HG03354 (cell line): ENCODE data around the gene HHATL.

Source experiments
- ATAC-seq: cut with Tn5 transposase; IDR thresholded peaks from one replicate; pipeline ENCODE4 v1.9.1; 2021; ENCODE audit warnings: mild to moderate bottlenecking; ENCODE audit not compliant: unreplicated experiment, poor library complexity, severe bottlenecking

Gene HHATL

GRCh38 chr3:42702066-42702951 lies at the start of gene HHATL:
TSS of gene HHATL (minus strand) at chr3:42702798. CDS start at chr3:42700826, 1,972 bp downstream.
- no peak for ATAC-seq

DNA sequence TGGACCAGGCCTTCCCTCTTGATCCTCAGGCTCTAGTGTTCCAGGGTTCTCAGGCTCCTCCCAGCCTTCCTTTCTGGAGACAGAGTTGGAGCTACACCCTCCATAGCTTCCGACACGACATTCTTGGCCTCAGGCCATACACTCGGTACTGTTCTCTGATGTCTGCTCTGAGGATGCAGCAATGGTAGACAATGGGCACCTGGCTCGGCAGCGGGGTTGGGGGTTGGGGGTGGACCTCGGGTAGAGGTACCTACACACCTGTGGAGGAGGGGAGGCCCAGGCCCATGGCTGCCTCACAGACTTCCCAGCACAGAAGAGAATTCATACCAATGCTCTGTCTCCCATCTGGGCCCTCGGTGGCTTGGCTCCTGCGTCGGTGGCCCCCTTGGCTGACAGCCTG lies 49.0 kb upstream of the HHATL start:
- ATAC-seq: no peak

GRCh38 chr3:42750834-42751233 lies 48.2 kb upstream of the HHATL start:
- no peak for ATAC-seq

DNA sequence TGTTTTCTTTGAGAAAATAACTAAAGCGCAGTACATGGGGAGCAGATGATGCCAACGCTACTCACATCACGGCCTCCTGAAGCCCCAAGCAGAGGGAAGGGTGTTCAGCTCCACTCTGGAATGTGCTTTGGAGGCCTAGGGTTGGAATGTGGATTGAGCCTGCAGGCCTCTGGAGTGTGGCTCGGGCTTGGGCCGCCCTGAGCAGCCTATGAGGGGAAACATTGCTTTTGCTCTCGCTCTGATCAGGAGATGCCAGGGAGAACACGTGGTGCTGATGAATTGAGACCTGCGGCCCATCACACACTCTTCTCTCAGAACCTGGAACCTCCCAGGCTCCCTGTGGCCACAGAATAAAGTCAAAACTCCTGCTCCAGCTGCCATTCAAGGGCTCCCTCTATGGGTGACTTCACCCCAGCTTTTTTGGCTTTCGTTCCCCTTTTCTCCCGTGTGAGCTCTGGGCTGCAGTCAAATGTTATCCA lies 47.2 kb upstream of the HHATL start:
- no peak for ATAC-seq

DNA sequence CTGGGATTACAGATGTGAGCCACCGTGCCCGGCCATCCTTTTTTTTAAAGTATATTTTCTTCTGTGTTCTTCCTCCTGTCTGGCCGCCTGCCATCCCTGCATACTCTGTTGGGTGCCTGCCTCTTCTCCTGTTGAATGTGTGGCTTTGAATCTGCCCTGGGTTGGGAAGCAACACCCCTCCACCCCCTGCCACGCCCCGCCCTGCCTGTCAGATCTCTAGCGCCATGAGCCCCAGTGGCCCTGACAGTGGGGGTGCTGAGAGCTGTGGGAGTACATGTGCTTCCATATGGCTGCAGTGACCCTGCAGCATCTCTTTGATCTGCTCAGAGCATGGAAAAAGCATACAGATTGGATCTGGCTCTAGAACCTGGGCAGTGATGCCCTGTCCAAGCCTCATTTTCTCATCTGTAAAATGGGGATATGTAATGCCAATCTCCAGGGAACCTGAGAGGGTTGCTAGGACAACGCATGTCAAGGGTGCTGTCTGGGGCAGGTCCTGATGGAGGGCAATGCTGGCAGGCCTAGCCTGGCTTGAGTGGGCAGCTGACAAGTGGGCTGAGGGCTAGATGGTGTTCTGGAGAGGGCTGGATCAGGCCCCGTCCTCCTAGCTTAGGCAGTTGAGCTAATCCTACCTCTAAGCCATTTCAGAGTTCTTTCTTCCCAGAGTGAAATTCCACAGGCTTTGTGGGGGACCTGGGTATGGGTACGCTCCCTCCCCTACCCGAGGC lies 46.6 kb upstream of the HHATL start:
- no peak for ATAC-seq

DNA sequence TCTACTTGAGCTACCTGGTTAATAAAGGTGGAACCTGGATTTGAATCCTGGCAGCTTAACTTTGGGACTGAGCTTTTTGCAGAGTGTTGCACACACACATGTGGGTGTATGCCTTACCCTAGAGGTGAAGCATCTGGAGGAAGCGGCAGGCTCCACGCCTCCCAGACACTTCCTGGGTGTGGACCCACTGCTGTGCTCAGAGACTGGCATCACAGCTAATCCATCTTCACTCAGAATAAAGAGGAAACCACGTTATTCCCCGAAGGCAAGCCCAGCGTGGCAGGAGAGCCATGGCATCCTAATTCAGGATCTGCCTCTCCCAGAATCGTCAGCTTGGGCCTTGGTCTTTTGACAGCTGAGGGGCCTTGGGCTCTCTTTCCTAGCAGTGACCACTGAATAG lies 45.0 kb upstream of the HHATL start:
- no peak for ATAC-seq

DNA sequence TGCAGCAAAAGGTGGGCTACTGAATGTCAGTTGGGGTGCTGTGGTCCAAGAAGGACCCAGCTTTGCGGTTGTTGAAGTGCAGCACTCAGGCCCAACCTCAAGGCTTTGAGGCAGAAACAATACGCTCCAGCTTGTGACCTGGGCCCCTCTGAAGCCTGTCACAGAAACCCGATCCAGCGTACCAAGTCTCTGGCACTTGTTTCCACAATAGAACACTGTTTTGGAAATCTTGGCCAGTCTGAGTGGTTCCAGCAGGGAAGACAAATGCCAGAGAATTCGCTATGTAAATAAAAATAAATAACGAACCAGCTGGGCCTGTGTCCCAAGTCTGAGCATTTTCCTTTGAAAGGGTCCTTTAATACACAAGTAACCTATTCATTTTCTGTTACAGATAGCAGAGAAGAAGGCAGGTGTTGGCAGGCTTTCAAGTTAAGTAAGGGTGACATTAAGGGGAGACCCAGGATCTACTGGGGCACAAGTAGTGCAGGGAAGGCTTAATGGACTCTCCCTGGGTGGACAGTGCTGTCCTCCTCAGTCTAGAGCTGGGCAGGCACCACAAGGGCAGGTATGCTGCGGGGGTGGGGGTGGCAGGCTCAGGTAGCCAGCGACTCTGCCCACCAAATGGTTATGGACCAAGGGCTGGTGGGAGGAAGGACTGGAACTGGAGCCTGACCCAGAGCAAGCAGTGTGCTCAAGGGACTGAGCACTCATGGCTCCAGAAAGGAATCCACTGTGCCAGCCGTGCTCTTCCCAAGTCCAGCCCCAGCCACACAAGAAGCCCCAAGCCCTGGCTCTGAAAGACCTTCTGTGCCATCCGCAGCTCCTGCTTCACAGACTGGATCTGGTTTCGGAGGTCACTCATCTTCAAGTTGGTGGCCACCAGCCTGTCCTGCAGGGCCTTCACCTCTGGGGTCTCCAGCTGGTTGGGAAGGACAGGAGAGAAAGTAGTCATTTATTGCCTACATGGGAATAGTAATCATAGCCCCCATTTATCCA lies 44.2 kb upstream of the HHATL start:
- ATAC-seq: no peak

- no peak for ATAC-seq
Observed at GRCh38 chr3:42745776-42746454, 43.3 kb upstream of the HHATL start.

- ATAC-seq: no peak
Observed at GRCh38 chr3:42745291-42745745, 42.7 kb upstream of the HHATL start.

GRCh38 chr3:42743204-42743995 lies 40.8 kb upstream of the HHATL start:
- no peak for ATAC-seq

GRCh38 chr3:42742688-42743087 lies 40.1 kb upstream of the HHATL start:
- no peak for ATAC-seq

DNA sequence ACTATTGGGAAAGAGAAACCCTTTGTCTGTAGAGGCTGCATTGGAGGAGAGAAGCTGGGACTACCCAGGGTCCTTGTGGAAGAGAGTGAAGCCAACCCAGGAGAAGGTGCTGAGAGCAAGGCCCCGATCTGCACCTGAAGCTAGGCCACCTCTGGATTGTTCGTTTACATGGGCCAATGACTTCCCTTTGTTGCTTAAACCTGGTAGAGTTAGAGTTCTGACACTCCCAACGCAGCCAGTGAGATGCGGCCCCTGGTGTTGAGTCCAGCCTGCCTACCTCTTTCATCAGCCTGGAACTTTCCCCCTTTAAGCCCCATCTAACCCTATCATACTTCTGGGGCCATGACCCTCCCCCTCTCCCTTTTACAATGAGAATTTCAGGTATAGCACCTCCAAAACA lies 39.7 kb upstream of the HHATL start:
- ATAC-seq: no peak

GRCh38 chr3:42741796-42742195 lies 39.2 kb upstream of the HHATL start:
- no peak for ATAC-seq

DNA sequence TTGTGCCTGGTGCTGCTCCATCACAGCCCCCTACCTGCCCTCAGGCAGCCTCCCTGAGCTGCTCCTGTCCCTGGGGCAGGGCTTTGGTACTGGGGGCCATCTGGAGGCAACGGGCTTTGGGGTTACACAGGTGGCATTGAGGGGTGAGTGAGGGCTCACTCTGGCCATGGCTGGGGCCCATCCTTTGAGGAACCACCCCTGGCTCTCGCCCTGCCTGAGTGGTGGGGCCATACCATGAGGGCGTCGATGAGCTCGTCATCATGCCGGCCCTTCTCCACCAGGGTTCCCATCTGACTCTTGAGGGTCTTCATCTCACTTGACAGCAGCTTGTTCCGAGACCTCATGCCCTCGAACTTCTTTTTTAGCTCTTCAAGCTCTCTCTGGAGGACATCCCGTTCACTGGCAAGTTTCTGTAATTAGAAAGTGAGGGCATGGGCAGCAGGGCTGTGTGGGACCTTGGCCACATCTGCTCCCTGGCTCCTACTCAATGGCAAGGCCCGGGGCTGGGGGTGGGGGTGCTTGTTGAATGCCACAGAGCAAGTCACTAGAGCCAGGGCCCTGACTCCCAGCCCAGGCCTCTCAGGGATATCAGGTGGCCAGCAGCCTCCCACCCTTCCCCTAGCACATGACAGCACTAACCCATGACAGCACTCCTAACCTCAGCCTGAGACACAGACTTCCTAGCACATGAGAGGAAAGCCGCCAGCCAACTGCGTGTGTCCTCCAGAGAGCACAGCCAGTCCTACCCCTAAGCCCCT lies 37.0 kb upstream of the HHATL start:
- no peak for ATAC-seq

DNA sequence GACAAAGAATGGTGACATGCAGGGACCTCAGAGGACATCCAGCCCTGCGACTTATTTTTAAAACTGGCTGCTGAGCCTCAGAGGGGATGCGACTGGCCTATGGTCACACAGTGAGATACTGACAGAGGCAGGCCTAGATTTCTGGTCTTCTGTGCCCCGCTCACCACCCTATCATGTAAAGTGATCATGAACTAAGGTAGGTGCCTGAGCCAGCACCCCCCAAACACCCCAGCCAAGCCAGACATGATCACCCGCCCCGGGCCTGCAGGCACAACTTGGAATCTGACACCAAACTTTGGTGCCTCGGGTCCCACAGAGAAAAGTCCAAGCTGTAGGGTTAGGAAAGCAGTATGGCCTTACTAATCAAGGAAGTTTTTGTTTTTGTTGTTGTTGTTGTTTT lies 33.9 kb upstream of the HHATL start:
- no peak for ATAC-seq

DNA sequence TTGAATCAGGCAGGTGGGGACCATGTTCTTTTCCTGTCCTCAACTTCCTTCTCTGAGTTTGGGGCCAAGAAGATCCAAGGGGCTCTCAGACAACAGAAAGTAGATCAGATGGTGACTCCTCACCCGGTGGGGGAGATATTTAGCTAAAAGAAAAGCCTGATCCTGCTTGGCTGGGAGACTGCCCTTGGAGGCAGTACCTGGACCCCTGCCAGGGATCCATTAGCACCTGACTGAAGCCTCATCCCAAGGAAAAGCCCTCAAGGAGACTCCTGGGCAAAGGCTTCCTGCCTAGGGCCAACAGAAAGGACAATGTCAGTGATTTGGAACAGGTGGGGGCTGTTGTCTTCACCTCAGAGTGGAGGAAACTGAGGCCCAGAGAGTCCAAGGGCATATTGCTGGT lies 33.5 kb upstream of the HHATL start:
- no peak for ATAC-seq

GRCh38 chr3:42735615-42736014 lies 33.0 kb upstream of the HHATL start:
- no peak for ATAC-seq

GRCh38 chr3:42735019-42735418 lies 32.4 kb upstream of the HHATL start:
- no peak for ATAC-seq
